Activated T-helper 2 cell treated with anti-CD3 and anti-CD28 coated beads, Interferon-gamma antibody, Interleukin-2, Interleukin-4, amounts not matched to agents 10 μg/mL and 5 μg/mL and 100 μg/mL, durations not matched to agents 14 hours and 24 hours and 36 hours (primary cell): ENCODE data around the gene RPL32. TPM values are rescaled to one million over a fixed set of nuclear protein-coding genes. Genes with fewer than 3 reads are reported as not detected.
"Not testable (repeated sequence)": the region's sequence is repeated elsewhere in the genome, so short reads cannot be mapped to it uniquely, and the experiment has no call there.

ENCODE experiments used
- DNase-seq: peaks from one replicate; pipeline ENCODE4 v3.0.0; 2021; ENCODE audit warnings: low spot score
- H3K27ac Mint-ChIP-seq: one replicate; pipeline ENCODE4 v1.8.0; 2021; ENCODE audit warnings: mixed read lengths
- H3K27me3 Mint-ChIP-seq: one replicate; pipeline ENCODE4 v1.8.0; 2021; ENCODE audit warnings: low read depth, mixed read lengths
- H3K36me3 Mint-ChIP-seq: one replicate; pipeline ENCODE4 v1.8.0; 2021; ENCODE audit warnings: low read depth, mixed read lengths
- H3K4me1 Mint-ChIP-seq: one replicate; pipeline ENCODE4 v1.8.0; 2021; ENCODE audit warnings: low read depth, mixed read lengths
- H3K4me3 Mint-ChIP-seq: one replicate; pipeline ENCODE4 v1.8.0; 2021; ENCODE audit warnings: low read depth, mild to moderate bottlenecking, moderate library complexity, mixed read lengths
- H3K9me3 Mint-ChIP-seq: one replicate; pipeline ENCODE4 v1.8.0; 2021; ENCODE audit warnings: mixed read lengths
- intact Hi-C: fragments of 100-400 bp; cut with micrococcal nuclease; formaldehyde crosslinking; loops from one replicate; pipeline ENCODE4 v1.15.1; 2023
- total RNA-seq: library from RNA; stranded (reverse); gene quantifications from 2 replicates; pipeline ENCODE4 v1.2.3, GENCODE V29; 2022

RPL32 gene
- total RNA-seq, 1 donor from 2014 or later = 2,053 TPM

- peaks cover under 1% of the 10 kb centered on the region for H3K9me3 Mint-ChIP-seq
- H3K27ac Mint-ChIP-seq = no peak overlapping the region
- intact Hi-C loops = no loop called here
Measured at GRCh38 chr3:12859840-12860239, 18.5 kb upstream of the RPL32 start.

GRCh38 chr3:12856626-12857025 is 15.3 kb upstream of the RPL32 start:
- no peaks in the 10 kb centered on the region for H3K36me3 Mint-ChIP-seq
- peaks cover 7% of the 10 kb centered on the region for H3K27me3 Mint-ChIP-seq
- no peak overlapping the region for H3K4me3 Mint-ChIP-seq
- no peaks in the 10 kb centered on the region for H3K4me1 Mint-ChIP-seq
- H3K27ac Mint-ChIP-seq = no peak overlapping the region
- intact Hi-C loops = no loop called here
- no peaks in the 10 kb centered on the region for H3K9me3 Mint-ChIP-seq
- no peak for DNase-seq

More at GRCh38 chr3:12859840-12860239, 18.5 kb upstream of the RPL32 start:
- Mint-ChIP-seq H3K4me1 (no peaks in the 10 kb centered on the region), H3K36me3 (no peaks in the 10 kb centered on the region), H3K4me3 (no peak overlapping the region), H3K27me3 (peaks cover 6% of the 10 kb centered on the region)
- no peak for DNase-seq

- intact Hi-C loops = no loop called here
- H3K9me3 Mint-ChIP-seq = no peaks in the 10 kb centered on the region
- H3K27me3 Mint-ChIP-seq = peaks cover 8% of the 10 kb centered on the region
- no peak overlapping the region for H3K27ac Mint-ChIP-seq
- H3K4me3 Mint-ChIP-seq = no peak overlapping the region
- DNase-seq = no peak
- H3K4me1 Mint-ChIP-seq = no peaks in the 10 kb centered on the region
- H3K36me3 Mint-ChIP-seq = no peaks in the 10 kb centered on the region
Measured at GRCh38 chr3:12854565-12854964, 13.2 kb upstream of the RPL32 start.

GRCh38 chr3:12853847-12854246 is 12.5 kb upstream of the RPL32 start:
- H3K36me3 Mint-ChIP-seq, DNase-seq, H3K4me3 Mint-ChIP-seq, H3K27me3 Mint-ChIP-seq, H3K4me1 Mint-ChIP-seq, H3K9me3 Mint-ChIP-seq, intact Hi-C loops, H3K27ac Mint-ChIP-seq: not testable (repeated sequence)

GRCh38 chr3:12852201-12852600 is 10.8 kb upstream of the RPL32 start:
- peaks cover 4% of the 10 kb centered on the region for H3K27me3 Mint-ChIP-seq
- no peaks in the 10 kb centered on the region for H3K9me3 Mint-ChIP-seq
- H3K4me1 Mint-ChIP-seq = no peaks in the 10 kb centered on the region
- DNase-seq = no peak
- H3K36me3 Mint-ChIP-seq = no peaks in the 10 kb centered on the region
- H3K27ac Mint-ChIP-seq = no peak overlapping the region
- intact Hi-C loops = no loop called here
- H3K4me3 Mint-ChIP-seq = no peak overlapping the region

GRCh38 chr3:12845811-12846210 is 4.4 kb upstream of the RPL32 start:
- Mint-ChIP-seq H3K27me3 (no peaks in the 10 kb centered on the region), H3K36me3 (peaks cover 8% of the 10 kb centered on the region), H3K9me3 (no peaks in the 10 kb centered on the region), H3K27ac (no peak overlapping the region), H3K4me3 (no peak overlapping the region), H3K4me1 (peaks cover 8% of the 10 kb centered on the region)
- DNase-seq = no peak
- intact Hi-C loops = no loop called here

- Mint-ChIP-seq H3K4me1 (peaks cover 38% of the 10 kb centered on the region), H3K27me3 (no peaks in the 10 kb centered on the region), H3K27ac (peak overlapping the region; percentile 100), H3K4me3 (no peak overlapping the region), H3K36me3 (peaks cover 42% of the 10 kb centered on the region), H3K9me3 (no peaks in the 10 kb centered on the region)
- intact Hi-C loops = no loop called here
- DNase-seq = no peak
Measured at GRCh38 chr3:12842469-12842868, 1.1 kb upstream of the RPL32 start.

GRCh38 chr3:12841970-12842328 is 584 bp upstream of the RPL32 start:
- H3K9me3 Mint-ChIP-seq = no peaks in the 10 kb centered on the region
- H3K27me3 Mint-ChIP-seq = no peaks in the 10 kb centered on the region
- peaks cover 43% of the 10 kb centered on the region for H3K4me1 Mint-ChIP-seq
- H3K27ac Mint-ChIP-seq = peak overlapping the region; percentile 100
- DNase-seq = no peak
- intact Hi-C loops = loop anchor here (1.0 kb wide), 1 partner anchor 178 kb away; the partner anchor contains the start of gene RAF1
- H3K36me3 Mint-ChIP-seq = peaks cover 47% of the 10 kb centered on the region
- peak overlapping the region; percentile 97 for H3K4me3 Mint-ChIP-seq

GRCh38 chr3:12840591-12841148 is 695 bp downstream of the RPL32 start:
- peaks cover 48% of the 10 kb centered on the region for H3K4me1 Mint-ChIP-seq
- no peak for DNase-seq
- H3K27me3 Mint-ChIP-seq = no peaks in the 10 kb centered on the region

GRCh38 chr3:12840148-12840547 is 1.2 kb downstream of the RPL32 start:
- H3K27ac Mint-ChIP-seq = peak overlapping the region; percentile 100
- intact Hi-C loops, DNase-seq, H3K27me3 Mint-ChIP-seq, H3K9me3 Mint-ChIP-seq: not testable (repeated sequence)
- peak overlapping the region; percentile 97 for H3K4me3 Mint-ChIP-seq
- H3K4me1 Mint-ChIP-seq = peaks cover 46% of the 10 kb centered on the region
- H3K36me3 Mint-ChIP-seq = peaks cover 65% of the 10 kb centered on the region

More at GRCh38 chr3:12840591-12841148, 695 bp downstream of the RPL32 start:
- peaks cover 60% of the 10 kb centered on the region for H3K36me3 Mint-ChIP-seq
- peak overlapping the region; percentile 97 for H3K4me3 Mint-ChIP-seq
- peak overlapping the region; percentile 100 for H3K27ac Mint-ChIP-seq
- intact Hi-C loops = loop anchor here (1.0 kb wide), 1 partner anchor 176 kb away; the partner anchor contains the start of gene RAF1
- no peaks in the 10 kb centered on the region for H3K9me3 Mint-ChIP-seq

- Mint-ChIP-seq H3K27ac (peak overlapping the region; percentile 100), H3K4me1 (peaks cover 46% of the 10 kb centered on the region), H3K4me3 (peak overlapping the region; percentile 97), H3K27me3 (no peaks in the 10 kb centered on the region), H3K9me3 (no peaks in the 10 kb centered on the region), H3K36me3 (peaks cover 73% of the 10 kb centered on the region)
- intact Hi-C loops = no loop called here
- DNase-seq = no peak
Measured at GRCh38 chr3:12839156-12839946, 2.0 kb downstream of the RPL32 start.

GRCh38 chr3:12838179-12838965 is 3.0 kb downstream of the RPL32 start:
- Mint-ChIP-seq H3K9me3 (no peaks in the 10 kb centered on the region), H3K4me3 (peak overlapping the region; percentile 97), H3K36me3 (peaks cover 83% of the 10 kb centered on the region), H3K27ac (peak overlapping the region; percentile 100), H3K4me1 (peaks cover 48% of the 10 kb centered on the region), H3K27me3 (no peaks in the 10 kb centered on the region)
- no peak for DNase-seq
- intact Hi-C loops = no loop called here
